Iris pigment epithelial cell (primary cell): ENCODE results near the gene TTC39B.
"Not testable (repeated sequence)": the region's sequence is repeated elsewhere in the genome, so short reads cannot be mapped to it uniquely, and the experiment has no call there.

Experiments used
- DNase-seq: peaks from one replicate; pipeline ENCODE4 v3.0.0-alpha.2; 2011; ENCODE audit warnings: low read depth

Gene TTC39B

GRCh38 chr9:15264918-15265317 is 42.1 kb downstream of the TTC39B start:
- DNase-seq, result no peak

GRCh38 chr9:15262581-15262980 is 44.4 kb downstream of the TTC39B start:
- DNase-seq, result no peak

GRCh38 chr9:15256426-15256825 is 50.6 kb downstream of the TTC39B start:
- no peak for DNase-seq

GRCh38 chr9:15253786-15254185 is 53.2 kb downstream of the TTC39B start:
- DNase-seq, result no peak

- DNase-seq, result peak; percentile 33
Observed at GRCh38 chr9:15253197-15253596, 53.8 kb downstream of the TTC39B start.

- DNase-seq, result no peak
Observed at GRCh38 chr9:15249981-15250380, 57.0 kb downstream of the TTC39B start.

GRCh38 chr9:15249042-15249818 is 57.8 kb downstream of the TTC39B start:
- DNase-seq, result peak; percentile 28

- no peak for DNase-seq
Observed at GRCh38 chr9:15248621-15249020, 58.4 kb downstream of the TTC39B start.

- DNase-seq, result no peak
Observed at GRCh38 chr9:15248081-15248480, 58.9 kb downstream of the TTC39B start.

GRCh38 chr9:15246708-15247107 is 60.3 kb downstream of the TTC39B start:
- no peak for DNase-seq

GRCh38 chr9:15246243-15246642 is 60.8 kb downstream of the TTC39B start:
- no peak for DNase-seq

- DNase-seq, result peak; percentile 60
Observed at GRCh38 chr9:15244001-15244441, 63.0 kb downstream of the TTC39B start.

- peak; percentile 36 for DNase-seq
Observed at GRCh38 chr9:15243081-15243480, 63.9 kb downstream of the TTC39B start.

GRCh38 chr9:15240927-15241326 is 66.1 kb downstream of the TTC39B start:
- DNase-seq, result no peak

GRCh38 chr9:15239816-15240215 is 67.2 kb downstream of the TTC39B start:
- no peak for DNase-seq

- no peak for DNase-seq
Observed at GRCh38 chr9:15238646-15239045, 68.4 kb downstream of the TTC39B start.

GRCh38 chr9:15235658-15236057 is 71.4 kb downstream of the TTC39B start:
- no peak for DNase-seq

- DNase-seq, result not testable (repeated sequence)
Observed at GRCh38 chr9:15233941-15234490, 73.0 kb downstream of the TTC39B start.

- not testable (repeated sequence) for DNase-seq
Observed at GRCh38 chr9:15232706-15233280, 74.2 kb downstream of the TTC39B start.

- DNase-seq, result peak; percentile 60
Observed at GRCh38 chr9:15231788-15232635, 75.0 kb downstream of the TTC39B start.

- DNase-seq, result no peak
Observed at GRCh38 chr9:15229409-15229808, 77.6 kb downstream of the TTC39B start.

- no peak for DNase-seq
Observed at GRCh38 chr9:15227491-15227890, 79.5 kb downstream of the TTC39B start.
